Fibroblast of the aortic adventitia (primary cell): ENCODE measurements around the gene TPRX1. TPM values are rescaled to one million over a fixed set of nuclear protein-coding genes. Genes with fewer than 3 reads are reported as not detected.
A peak's percentile ranks its signal among the peaks of the same experiment; 100 is the strongest.
"Not testable (repeated sequence)": the region's sequence is repeated elsewhere in the genome, so short reads cannot be mapped to it uniquely, and the experiment has no call there.

Source experiments
- DNase-seq: peaks from one replicate; pipeline ENCODE4 v3.0.0-alpha.2; 2010; ENCODE audit warnings: low read depth
- H3K4me3 ChIP-seq: 2 replicates; pipeline ENCODE4 v1.5.1; 2011; ENCODE audit warnings: low read depth, mild to moderate bottlenecking, control low read depth, low read length, moderate library complexity
- total RNA-seq: library from RNA; depleted of rRNA; stranded (reverse); fragments of >200 nt; gene quantifications from 2 replicates; pipeline ENCODE4 v1.2.3, GENCODE V29; 2012; ENCODE audit warnings: low replicate concordance
- TF ChIP-seq, protein P1 (sequence below): IDR thresholded peaks from 2 replicates; pipeline ENCODE4 v1.5.1; 2011; ENCODE audit warnings: mild to moderate bottlenecking, low read length, control low read depth, inconsistent platforms; ENCODE audit not compliant: insufficient read depth

The TPRX1 gene
- total RNA-seq, 1 donor, result not detected

DNA sequence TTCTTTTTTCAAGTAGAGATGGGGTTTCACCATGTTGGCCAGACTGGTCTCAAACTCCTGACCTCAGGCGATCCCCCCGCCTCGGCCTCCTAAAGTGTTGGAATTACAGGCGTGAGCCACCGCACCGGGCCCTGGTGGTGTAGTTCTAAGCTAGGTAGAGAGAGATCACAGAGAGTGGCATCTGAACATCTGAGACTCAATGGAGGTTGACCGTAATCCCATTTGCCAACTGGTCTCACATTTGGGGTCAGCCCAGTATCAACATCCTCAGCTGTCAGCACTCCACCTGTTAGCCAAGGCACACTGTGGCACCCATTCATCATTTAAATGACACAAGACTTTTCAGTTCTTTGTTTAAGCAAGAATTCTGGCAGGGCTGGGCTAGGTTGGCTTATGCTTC is 17.8 kb downstream of the TPRX1 start:
- no peak for DNase-seq
- TF ChIP-seq, protein P1, sequence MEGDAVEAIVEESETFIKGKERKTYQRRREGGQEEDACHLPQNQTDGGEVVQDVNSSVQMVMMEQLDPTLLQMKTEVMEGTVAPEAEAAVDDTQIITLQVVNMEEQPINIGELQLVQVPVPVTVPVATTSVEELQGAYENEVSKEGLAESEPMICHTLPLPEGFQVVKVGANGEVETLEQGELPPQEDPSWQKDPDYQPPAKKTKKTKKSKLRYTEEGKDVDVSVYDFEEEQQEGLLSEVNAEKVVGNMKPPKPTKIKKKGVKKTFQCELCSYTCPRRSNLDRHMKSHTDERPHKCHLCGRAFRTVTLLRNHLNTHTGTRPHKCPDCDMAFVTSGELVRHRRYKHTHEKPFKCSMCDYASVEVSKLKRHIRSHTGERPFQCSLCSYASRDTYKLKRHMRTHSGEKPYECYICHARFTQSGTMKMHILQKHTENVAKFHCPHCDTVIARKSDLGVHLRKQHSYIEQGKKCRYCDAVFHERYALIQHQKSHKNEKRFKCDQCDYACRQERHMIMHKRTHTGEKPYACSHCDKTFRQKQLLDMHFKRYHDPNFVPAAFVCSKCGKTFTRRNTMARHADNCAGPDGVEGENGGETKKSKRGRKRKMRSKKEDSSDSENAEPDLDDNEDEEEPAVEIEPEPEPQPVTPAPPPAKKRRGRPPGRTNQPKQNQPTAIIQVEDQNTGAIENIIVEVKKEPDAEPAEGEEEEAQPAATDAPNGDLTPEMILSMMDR, result no peak
- no peak overlapping the region for H3K4me3 ChIP-seq

DNA sequence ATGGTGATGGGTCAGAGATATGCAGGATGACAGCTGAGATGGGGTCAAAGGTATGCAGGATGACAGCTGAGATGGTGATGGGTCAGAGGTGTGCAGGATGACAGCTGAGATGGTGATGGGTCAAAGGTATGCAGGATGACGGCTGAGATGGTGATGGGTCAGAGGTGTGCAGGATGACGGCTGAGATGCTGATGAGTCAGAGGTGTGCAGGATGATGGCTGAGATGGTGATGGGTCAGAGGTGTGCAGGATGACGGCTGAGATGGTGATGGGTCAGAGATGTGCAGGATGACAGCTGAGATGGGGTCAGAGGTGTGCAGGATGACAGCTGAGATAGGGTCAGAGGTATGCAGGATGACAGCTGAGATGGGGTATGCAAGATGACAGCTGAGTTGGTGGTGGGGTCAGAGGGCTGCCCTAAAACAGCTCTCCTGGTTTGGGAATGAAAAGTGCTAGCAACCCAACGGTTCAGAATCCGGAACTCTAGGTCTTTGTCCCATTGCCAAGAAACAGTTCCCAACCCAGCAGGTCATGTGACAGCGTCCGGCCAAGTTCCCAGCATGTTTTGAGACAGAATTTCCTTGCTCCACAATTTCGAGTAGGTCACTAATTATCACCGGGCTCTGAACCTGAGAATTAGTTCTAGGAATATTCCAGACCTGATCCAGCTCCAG is 22.6 kb downstream of the TPRX1 start:
- DNase-seq, result peak; percentile 34
- TF ChIP-seq, protein P1, result no peak
- H3K4me3 ChIP-seq, result no peak overlapping the region

DNA sequence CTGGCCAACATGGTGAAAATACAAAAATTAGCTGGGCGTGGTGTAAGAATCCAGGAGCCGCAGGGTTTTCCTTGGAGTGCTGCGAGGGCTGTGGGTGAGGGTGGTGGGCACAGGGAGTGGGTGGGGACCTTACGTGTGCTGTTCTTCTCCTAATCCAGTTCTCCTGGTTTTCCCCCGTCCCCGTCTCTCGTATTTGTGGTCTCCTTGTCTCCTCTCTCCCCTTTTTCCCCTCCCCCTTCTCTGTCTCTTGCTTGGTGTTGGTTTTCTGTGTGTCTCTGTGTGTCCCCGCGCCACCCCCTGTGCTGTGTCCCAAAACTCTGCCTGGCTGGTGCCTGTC is 24.2 kb downstream of the TPRX1 start:
- no peak for DNase-seq
- peak overlapping the region; percentile 92 for H3K4me3 ChIP-seq
- TF ChIP-seq, protein P1, result no peak

DNA sequence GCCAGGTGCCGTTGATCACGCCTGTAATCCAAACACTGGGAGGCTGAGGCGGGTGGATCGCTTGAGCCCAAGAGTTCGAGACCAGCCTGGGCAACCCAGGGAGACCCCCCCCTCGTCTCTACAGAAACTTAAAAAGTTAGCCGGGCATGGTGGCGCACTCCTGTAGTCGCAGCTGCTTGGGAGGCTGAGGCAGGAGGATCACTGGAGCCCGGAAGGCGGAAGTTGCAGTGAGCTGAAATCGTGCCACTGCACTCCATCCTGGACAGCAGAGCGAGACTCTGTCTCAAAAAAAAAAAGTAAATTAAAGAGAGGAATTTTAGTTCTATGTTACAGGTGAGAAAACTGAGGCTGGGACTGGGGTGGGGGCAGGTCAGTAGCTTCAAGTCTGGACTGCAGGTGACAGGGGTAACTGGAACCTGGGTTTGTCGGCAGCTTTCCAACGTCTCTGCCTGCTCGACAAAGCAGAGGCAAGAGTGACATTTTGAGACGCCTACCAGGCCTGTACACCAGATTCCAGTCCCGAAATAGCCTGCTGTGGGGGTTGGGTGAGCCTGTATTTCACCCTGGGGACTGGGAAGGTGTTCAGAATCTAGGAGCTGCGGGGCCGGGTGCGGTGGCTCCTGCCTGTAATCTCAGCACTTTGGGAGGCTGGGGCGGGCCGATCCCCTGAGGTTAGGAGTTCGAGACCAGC is 24.7 kb downstream of the TPRX1 start:
- TF ChIP-seq, protein P1, result no peak
- peak; percentile 27 for DNase-seq
- H3K4me3 ChIP-seq, result peak overlapping the region; percentile 92

DNA sequence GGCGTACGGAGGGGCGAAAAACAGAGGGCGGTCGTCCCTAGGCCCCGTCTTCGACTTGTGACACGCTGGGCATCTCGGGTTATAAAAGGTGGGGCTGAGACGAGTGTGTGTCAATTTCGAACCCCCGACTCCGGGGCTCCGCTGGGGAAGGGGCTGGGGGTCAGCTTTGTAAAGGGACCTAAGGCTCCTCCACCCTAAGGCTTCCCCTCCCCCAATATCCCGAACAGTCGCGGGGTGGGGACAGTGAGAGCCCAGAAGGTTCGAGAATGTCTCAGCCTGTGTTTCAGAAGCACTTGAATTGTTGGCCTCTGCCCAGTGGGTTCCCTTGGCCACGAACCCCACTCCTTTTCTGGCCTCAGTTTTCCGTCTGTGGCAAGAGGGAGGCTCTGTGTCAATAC is 25.4 kb downstream of the TPRX1 start:
- DNase-seq, result peak; percentile 52
- TF ChIP-seq, protein P1, result no peak
- H3K4me3 ChIP-seq, result peak overlapping the region; percentile 92

DNA sequence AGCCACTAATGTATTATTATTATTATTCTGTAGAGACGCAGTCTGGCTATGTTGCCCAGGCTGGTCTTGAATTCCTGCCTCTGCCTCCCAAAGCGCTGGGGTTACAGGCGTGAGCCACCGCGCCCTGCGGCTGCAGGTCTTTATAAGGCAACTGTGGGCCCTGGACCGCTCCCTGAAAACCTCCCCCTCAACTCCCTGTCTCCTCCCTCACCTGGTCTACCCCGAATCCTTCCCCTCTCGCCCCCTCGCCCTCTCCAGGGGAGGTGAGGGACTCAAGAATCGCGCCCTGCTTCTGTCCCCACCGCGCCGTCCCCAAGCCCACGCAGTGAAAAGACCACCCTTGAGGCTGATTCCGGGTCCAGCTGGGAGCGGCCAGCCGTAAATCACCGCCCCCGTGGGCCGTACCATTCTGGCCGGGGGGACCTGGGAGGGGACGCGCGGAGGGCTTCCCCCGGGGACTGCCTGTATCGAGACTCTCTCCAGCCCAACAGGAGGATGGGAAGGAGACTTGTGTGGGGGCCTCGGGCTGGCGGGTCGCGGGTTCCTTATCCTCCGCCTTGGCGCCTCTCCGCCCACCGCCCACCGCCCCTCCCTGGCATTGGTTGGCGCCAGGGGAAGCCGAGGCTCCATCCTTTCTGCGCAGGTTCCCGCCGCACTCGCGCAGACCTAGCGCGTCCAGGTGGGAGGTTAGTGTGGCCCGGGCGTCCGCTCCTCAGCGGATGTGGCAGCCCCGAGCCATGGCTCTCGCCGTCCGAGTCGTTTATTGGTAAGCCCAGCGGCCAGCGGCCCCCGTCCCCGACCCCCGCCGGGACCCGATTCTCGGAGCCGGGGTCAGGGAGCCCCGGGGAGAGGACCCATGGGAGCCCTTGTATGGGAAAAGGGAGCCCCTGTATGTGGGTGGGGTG is 26.1 kb downstream of the TPRX1 start, which contains the start of gene SELENOW:
TSS of gene SELENOW (plus strand) at position 655 of the 905 bp plus-strand sequence. CDS start at position 738, 83 bp downstream.
- peak within 1 kb of the TSS; percentile 92 for H3K4me3 ChIP-seq
- TF ChIP-seq, protein P1, result no peak
- DNase-seq, result peak; percentile 65

DNA sequence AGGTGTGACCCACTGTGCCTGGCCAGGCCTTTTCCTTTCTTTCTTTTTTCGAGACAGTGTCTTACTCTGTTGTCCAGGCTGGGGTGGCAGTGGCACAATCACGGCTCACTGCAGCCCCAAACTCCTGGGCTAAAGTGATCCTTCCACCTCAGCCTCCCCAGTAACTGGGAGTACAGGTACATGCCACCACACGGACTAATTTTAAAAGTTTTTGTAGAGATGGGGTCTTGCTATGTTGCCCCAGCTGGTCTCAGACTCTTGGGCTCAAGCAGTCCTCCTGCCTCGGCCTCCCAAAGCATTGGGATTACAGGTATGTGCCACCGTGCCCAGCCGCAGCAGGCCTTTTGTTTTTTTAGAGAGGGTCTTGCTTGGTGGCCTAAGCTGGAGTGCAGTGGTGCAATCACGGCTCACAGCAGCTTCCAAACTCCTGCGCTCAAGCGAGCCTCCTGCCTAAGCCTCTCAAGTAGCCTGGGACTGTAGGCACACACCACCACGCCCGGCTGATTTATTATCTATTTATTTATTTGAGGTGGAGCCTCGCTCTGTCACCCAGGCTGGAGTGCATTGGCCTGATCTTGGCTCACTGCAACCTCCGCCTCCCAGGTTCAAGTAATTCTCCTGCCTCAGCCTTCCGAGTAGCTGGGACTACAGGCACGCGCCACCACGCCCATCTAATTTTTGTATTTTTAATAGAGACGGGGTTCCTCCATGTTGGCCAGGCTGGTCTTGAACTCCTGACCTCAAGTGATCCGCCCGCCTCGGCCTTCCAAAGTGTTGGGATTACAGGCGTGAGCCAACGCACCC is 26.9 kb downstream of the TPRX1 start:
- not testable (repeated sequence) for DNase-seq
- peak overlapping the region; percentile 92 for H3K4me3 ChIP-seq
